ENCODE measurements around the gene EDDM13.

DNA sequence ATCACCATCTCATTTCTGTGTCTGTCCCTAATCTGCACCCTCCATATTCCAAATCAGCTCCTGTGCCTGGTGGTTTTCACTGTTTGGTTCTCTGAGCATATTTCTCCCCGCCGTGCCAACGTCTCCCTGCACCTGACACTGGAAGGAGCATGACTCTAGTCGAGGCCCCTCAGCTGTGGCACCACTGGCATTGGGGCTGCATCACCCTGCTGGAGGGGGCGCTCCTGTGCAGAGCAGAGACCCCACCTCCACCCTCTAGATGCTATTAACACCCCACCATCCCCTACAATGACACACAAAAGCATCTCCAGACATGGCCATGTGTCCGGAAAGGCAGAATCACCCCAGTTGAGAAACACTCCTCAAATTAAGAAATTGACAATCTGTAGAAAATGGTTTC, 49.6 kb upstream of the EDDM13 start:
- TF ChIP-seq GLIS3 (CRISPR knock-in tag; IDR thresholded peaks at IDR 0.05) (no peak), RARB (CRISPR knock-in tag; IDR thresholded peaks at IDR 0.05) (no peak)
- TF ChIP-seq, protein P1, sequence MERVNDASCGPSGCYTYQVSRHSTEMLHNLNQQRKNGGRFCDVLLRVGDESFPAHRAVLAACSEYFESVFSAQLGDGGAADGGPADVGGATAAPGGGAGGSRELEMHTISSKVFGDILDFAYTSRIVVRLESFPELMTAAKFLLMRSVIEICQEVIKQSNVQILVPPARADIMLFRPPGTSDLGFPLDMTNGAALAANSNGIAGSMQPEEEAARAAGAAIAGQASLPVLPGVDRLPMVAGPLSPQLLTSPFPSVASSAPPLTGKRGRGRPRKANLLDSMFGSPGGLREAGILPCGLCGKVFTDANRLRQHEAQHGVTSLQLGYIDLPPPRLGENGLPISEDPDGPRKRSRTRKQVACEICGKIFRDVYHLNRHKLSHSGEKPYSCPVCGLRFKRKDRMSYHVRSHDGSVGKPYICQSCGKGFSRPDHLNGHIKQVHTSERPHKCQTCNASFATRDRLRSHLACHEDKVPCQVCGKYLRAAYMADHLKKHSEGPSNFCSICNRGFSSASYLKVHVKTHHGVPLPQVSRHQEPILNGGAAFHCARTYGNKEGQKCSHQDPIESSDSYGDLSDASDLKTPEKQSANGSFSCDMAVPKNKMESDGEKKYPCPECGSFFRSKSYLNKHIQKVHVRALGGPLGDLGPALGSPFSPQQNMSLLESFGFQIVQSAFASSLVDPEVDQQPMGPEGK (CRISPR knock-in tag; IDR thresholded peaks at IDR 0.05; ENCODE audit: borderline replicate concordance) = no peak

All from SK-N-SH treated with all-trans-retinoic acid at 6 μM for 48 hours (cell line).